HepG2 (cell line): ENCODE results near the gene ANKRD11. TPM values are rescaled to one million over a fixed set of nuclear protein-coding genes. Genes with fewer than 3 reads are reported as not detected.

Experiments used
- ELF1 ChIP-seq: sonication (generic); formaldehyde crosslinking; IDR thresholded peaks from 2 replicates; pipeline ENCODE4 v1.4.0; 2020; ENCODE audit warnings: missing genetic modification reagents
- GPN1 ChIP-seq: sonication (generic); formaldehyde crosslinking; IDR thresholded peaks from 2 replicates; pipeline ENCODE4 v1.5.1; 2020; ENCODE audit warnings: missing genetic modification reagents, borderline replicate concordance
- HNRNPUL1 ChIP-seq: fragments of 200-400 bp; formaldehyde crosslinking; IDR thresholded peaks from 2 replicates; pipeline ENCODE4 v1.6.1; 2017; ENCODE audit warnings: low read depth, mild to moderate bottlenecking, low read length, moderate library complexity
- KDM2A ChIP-seq: sonication (generic); formaldehyde crosslinking; IDR thresholded peaks from 2 replicates; pipeline ENCODE4 v1.4.0; 2020; ENCODE audit warnings: low read depth, missing genetic modification reagents, borderline replicate concordance
- MAFF ChIP-seq: IDR thresholded peaks from 2 replicates; pipeline ENCODE4 v1.6.1; 2011; ENCODE audit warnings: low read depth, low read length, improper control_type of control experiment
- NR2F2 ChIP-seq: IDR thresholded peaks from 2 replicates; pipeline ENCODE4 v1.6.1; 2012; ENCODE audit warnings: low read depth, inconsistent platforms, borderline replicate concordance
- PITX1 ChIP-seq: sonication (generic); formaldehyde crosslinking; IDR thresholded peaks from 2 replicates; pipeline ENCODE4 v1.5.1; 2020; ENCODE audit warnings: mild to moderate bottlenecking, missing genetic modification reagents
- POLR2AphosphoS2 ChIP-seq: IDR thresholded peaks from 2 replicates; pipeline ENCODE4 v1.6.1; 2011; ENCODE audit warnings: low read depth, low read length, improper control_type of control experiment
- RBFOX2 ChIP-seq: fragments of 200-400 bp; formaldehyde crosslinking; IDR thresholded peaks from 2 replicates; pipeline ENCODE4 v1.6.1; 2017; ENCODE audit warnings: low read depth, mild to moderate bottlenecking, low read length
- RXRA ChIP-seq: sonication (generic); formaldehyde crosslinking; IDR thresholded peaks from 2 replicates; pipeline ENCODE4 v1.5.1; 2020; ENCODE audit warnings: missing genetic modification reagents
- THRA ChIP-seq: sonication (generic); formaldehyde crosslinking; IDR thresholded peaks from 2 replicates; pipeline ENCODE4 v1.4.0; 2020; ENCODE audit warnings: missing genetic modification reagents, borderline replicate concordance
- XRCC5 ChIP-seq: fragments of 200-400 bp; formaldehyde crosslinking; optimal IDR thresholded peaks from 2 replicates; pipeline ENCODE3; 2017; ENCODE audit warnings: mild to moderate bottlenecking, low read length
- ZBTB38 ChIP-seq: sonication (generic); formaldehyde crosslinking; IDR thresholded peaks from 2 replicates; pipeline ENCODE4 v1.5.1; 2020; ENCODE audit warnings: mild to moderate bottlenecking, missing genetic modification reagents
- ZC3H13 ChIP-seq: sonication (generic); formaldehyde crosslinking; IDR thresholded peaks from 2 replicates; pipeline ENCODE4 v1.8.1; 2023; ENCODE audit warnings: mild to moderate bottlenecking, missing genetic modification reagents, moderate library complexity
- ZNF720 ChIP-seq: sonication (generic); formaldehyde crosslinking; IDR thresholded peaks from 2 replicates; pipeline ENCODE4 v1.4.0; 2020; ENCODE audit warnings: missing genetic modification reagents
- ZNF878 ChIP-seq: sonication (generic); formaldehyde crosslinking; IDR thresholded peaks from 2 replicates; pipeline ENCODE4 v1.8.1; 2023; ENCODE audit warnings: mild to moderate bottlenecking, missing genetic modification reagents, moderate library complexity
- polyA plus RNA-seq, 8 experiments: library from polyadenylated mRNA; depleted of rRNA in 3 of 8; stranded (reverse) in 7 of 8; unstranded in 1 of 8; fragments of >200 nt; fragmentation: Illumina TruSeq in 4 of 8; extraction: Trizol in 4 of 8; gene quantifications; 2 replicates each; pipeline versions ENCODE4 v1.2.1 to v1.2.3, GENCODE V29; 2011 to 2016; ENCODE audit warnings: low read depth in 4 of 8, missing spikeins in 1 of 8, mixed read lengths in 1 of 8; ENCODE audit not compliant: insufficient read depth in 1 of 8
- total RNA-seq, 5 experiments: library from RNA; depleted of rRNA; stranded (reverse); fragments of >200 nt; fragmentation: Illumina TruSeq; extraction: Trizol; gene quantifications; 2 replicates each; pipeline ENCODE4 v1.2.3, GENCODE V29; 2016; ENCODE audit warnings: low read depth in 1 of 5
- TF ChIP-seq, protein P1 (sequence below): sonication (generic); formaldehyde crosslinking; IDR thresholded peaks from 2 replicates; pipeline ENCODE4 v1.4.0; 2020; ENCODE audit warnings: missing genetic modification reagents
- TF ChIP-seq, protein P2 (sequence below): sonication (generic); formaldehyde crosslinking; IDR thresholded peaks from 2 replicates; pipeline ENCODE4 v1.5.1; 2020; ENCODE audit warnings: missing genetic modification reagents, mild to moderate bottlenecking, borderline replicate concordance
- TF ChIP-seq, protein P3 (sequence below): sonication (generic); formaldehyde crosslinking; IDR thresholded peaks from 2 replicates; pipeline ENCODE4 v1.4.0; 2020; ENCODE audit warnings: missing genetic modification reagents; ENCODE audit errors: not compliant biosample characterization
- TF ChIP-seq, protein P4 (sequence below): sonication (generic); formaldehyde crosslinking; IDR thresholded peaks from 2 replicates; pipeline ENCODE4 v1.5.0; 2020; ENCODE audit warnings: missing genetic modification reagents, mild to moderate bottlenecking, borderline replicate concordance
- TF ChIP-seq, protein P5 (sequence below): sonication (generic); formaldehyde crosslinking; conservative IDR thresholded peaks from 2 replicates; pipeline ENCODE4 v1.5.0; 2020; ENCODE audit warnings: missing genetic modification reagents

Gene ANKRD11
- total and polyA plus RNA-seq, 2 of the 13 experiments (the other 11 are each of a cell fraction or from before 2014, with no cell fraction given) = 21.4 to 38.4 TPM

GRCh38 chr16:89319886-89320781 lies 170.2 kb downstream of the ANKRD11 start (continued):
- TF ChIP-seq GPN1 = no peak
- TF ChIP-seq, protein P1, sequence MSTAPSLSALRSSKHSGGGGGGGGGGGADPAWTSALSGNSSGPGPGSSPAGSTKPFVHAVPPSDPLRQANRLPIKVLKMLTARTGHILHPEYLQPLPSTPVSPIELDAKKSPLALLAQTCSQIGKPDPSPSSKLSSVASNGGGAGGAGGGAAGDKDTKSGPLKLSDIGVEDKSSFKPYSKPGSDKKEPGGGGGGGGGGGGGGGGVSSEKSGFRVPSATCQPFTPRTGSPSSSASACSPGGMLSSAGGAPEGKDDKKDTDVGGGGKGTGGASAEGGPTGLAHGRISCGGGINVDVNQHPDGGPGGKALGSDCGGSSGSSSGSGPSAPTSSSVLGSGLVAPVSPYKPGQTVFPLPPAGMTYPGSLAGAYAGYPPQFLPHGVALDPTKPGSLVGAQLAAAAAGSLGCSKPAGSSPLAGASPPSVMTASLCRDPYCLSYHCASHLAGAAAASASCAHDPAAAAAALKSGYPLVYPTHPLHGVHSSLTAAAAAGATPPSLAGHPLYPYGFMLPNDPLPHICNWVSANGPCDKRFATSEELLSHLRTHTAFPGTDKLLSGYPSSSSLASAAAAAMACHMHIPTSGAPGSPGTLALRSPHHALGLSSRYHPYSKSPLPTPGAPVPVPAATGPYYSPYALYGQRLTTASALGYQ (CRISPR knock-in tag) = no peak
- TF ChIP-seq KDM2A (CRISPR knock-in tag) = no peak
- no peak for TF ChIP-seq RBFOX2
- TF ChIP-seq RXRA (CRISPR knock-in tag) = peak; percentile 91
- peak; percentile 27 for TF ChIP-seq XRCC5
- TF ChIP-seq, protein P2, sequence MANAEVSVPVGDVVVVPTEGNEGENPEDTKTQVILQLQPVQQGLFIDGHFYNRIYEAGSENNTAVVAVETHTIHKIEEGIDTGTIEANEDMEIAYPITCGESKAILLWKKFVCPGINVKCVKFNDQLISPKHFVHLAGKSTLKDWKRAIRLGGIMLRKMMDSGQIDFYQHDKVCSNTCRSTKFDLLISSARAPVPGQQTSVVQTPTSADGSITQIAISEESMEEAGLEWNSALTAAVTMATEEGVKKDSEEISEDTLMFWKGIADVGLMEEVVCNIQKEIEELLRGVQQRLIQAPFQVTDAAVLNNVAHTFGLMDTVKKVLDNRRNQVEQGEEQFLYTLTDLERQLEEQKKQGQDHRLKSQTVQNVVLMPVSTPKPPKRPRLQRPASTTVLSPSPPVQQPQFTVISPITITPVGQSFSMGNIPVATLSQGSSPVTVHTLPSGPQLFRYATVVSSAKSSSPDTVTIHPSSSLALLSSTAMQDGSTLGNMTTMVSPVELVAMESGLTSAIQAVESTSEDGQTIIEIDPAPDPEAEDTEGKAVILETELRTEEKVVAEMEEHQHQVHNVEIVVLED = peak; percentile 32; the same call in 1 of the 2 replicates
- no peak for TF ChIP-seq ZNF720 (CRISPR knock-in tag)
- peak; percentile 100 for TF ChIP-seq ZBTB38 (CRISPR knock-in tag)
- TF ChIP-seq ZNF878 (CRISPR knock-in tag) = peak; percentile 87; the same call in 1 of the 2 replicates
- TF ChIP-seq THRA = no peak
- TF ChIP-seq POLR2AphosphoS2 = no peak
- no peak for TF ChIP-seq HNRNPUL1
- TF ChIP-seq, protein P3, sequence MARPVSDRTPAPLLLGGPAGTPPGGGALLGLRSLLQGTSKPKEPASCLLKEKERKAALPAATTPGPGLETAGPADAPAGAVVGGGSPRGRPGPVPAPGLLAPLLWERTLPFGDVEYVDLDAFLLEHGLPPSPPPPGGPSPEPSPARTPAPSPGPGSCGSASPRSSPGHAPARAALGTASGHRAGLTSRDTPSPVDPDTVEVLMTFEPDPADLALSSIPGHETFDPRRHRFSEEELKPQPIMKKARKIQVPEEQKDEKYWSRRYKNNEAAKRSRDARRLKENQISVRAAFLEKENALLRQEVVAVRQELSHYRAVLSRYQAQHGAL (CRISPR knock-in tag) = no peak
- TF ChIP-seq, protein P4, sequence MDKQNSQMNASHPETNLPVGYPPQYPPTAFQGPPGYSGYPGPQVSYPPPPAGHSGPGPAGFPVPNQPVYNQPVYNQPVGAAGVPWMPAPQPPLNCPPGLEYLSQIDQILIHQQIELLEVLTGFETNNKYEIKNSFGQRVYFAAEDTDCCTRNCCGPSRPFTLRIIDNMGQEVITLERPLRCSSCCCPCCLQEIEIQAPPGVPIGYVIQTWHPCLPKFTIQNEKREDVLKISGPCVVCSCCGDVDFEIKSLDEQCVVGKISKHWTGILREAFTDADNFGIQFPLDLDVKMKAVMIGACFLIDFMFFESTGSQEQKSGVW (CRISPR knock-in tag) = no peak
- TF ChIP-seq NR2F2 = no peak
- peak; percentile 8; the same call in 1 of the 2 replicates for TF ChIP-seq MAFF
- TF ChIP-seq PITX1 (CRISPR knock-in tag) = peak; percentile 43; the same call in 1 of the 2 replicates
- TF ChIP-seq, protein P5, sequence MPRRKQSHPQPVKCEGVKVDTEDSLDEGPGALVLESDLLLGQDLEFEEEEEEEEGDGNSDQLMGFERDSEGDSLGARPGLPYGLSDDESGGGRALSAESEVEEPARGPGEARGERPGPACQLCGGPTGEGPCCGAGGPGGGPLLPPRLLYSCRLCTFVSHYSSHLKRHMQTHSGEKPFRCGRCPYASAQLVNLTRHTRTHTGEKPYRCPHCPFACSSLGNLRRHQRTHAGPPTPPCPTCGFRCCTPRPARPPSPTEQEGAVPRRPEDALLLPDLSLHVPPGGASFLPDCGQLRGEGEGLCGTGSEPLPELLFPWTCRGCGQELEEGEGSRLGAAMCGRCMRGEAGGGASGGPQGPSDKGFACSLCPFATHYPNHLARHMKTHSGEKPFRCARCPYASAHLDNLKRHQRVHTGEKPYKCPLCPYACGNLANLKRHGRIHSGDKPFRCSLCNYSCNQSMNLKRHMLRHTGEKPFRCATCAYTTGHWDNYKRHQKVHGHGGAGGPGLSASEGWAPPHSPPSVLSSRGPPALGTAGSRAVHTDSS (CRISPR knock-in tag) = no peak
- no peak for TF ChIP-seq ZC3H13 (CRISPR knock-in tag)
- peak; percentile 24 for TF ChIP-seq ELF1 (CRISPR knock-in tag)
